Right hindlimb (tissue), 1 donor: ENCODE results near the gene STAT5B.

Experiments
- DNase-seq: peaks from one replicate; pipeline ENCODE4 v3.0.0-alpha.2; 2018

STAT5B gene

DNA sequence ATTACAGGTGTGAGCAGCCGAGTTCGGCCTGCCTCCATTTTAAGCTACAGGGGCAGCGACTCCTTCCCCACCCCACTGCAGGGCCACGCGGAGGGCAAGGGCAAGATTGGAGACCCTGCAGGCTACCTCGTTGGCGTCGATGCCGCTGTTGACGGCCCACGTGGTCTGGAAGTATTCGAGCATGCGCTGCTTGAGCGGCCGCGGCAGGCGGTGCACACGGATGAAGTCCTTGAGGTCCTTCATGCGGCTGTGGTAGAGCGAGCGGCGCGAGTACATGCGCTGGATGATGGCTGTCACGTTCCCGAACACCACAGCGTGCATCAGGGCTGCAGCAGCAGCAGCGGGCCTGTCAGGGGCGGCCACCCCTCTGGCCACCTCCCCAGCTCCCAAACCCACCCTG lies 106.8 kb downstream of the STAT5B start:
- no peak for DNase-seq

DNA sequence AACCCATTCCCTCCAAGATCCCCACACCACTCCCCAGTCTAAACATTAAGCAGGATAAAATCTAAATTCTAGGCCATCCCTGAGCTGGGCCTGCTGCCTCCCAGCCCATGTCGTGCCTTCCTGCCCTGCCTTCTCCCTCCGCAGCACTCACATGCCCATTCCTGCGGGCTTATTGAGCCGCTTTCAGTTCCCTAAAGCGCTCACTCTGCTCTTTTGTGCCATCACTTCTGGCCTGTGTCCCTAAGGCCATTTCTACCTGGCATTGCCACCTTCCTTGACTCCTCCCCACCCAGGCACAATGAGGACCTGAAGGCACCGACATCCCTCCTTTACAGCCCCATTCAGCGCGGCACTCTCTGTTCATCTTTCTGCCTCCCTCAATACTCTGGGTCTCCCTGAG lies 108.4 kb downstream of the STAT5B start:
- no peak for DNase-seq

DNA sequence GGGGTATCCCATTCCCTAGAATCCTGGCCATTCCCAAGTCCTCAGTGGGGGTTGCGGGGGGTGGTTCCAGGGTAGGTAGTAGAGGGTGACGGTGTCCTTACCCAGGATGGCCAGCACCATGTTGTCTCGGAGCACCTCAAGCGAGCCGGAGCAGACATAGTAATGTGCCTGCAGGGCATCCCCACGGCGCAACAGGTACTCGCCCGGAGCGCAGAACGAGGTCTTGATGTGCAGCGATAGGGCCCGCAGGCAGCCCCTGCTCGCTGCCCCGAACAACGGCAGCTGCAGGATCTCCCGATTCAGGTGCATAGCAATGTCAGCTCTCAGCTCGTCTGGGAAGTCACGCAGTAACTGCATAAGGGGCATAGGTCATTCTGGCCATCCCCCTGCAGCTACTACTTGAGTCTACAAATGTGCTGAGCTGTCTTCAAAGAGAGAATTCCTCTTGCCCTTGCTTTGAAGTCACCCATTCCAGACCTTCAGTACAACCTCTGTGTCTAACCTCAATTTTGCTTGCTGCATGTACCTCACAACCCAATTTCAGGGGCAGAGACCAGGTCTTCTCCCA lies 109.9 kb downstream of the STAT5B start:
- no peak for DNase-seq

DNA sequence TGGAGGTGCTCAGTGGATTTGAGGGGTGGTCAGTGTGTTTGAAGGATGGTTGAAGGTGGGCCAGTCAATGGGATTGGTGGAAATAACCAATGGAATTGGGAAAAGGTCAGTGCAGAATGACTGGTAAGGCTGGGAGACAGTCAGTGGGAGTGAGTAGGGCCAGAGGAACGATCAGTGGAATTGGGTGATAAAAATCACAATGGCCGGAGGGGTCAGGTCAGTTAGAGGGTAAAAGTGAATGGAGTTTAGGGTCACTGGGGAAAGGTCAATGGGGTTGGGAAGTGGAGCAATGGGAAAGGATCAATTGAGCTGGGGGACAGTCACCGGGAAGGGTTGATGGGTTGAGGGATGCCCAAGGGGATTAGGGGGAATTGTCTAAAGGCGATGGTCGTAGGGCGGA lies 110.4 kb downstream of the STAT5B start:
- DNase-seq: no peak

DNA sequence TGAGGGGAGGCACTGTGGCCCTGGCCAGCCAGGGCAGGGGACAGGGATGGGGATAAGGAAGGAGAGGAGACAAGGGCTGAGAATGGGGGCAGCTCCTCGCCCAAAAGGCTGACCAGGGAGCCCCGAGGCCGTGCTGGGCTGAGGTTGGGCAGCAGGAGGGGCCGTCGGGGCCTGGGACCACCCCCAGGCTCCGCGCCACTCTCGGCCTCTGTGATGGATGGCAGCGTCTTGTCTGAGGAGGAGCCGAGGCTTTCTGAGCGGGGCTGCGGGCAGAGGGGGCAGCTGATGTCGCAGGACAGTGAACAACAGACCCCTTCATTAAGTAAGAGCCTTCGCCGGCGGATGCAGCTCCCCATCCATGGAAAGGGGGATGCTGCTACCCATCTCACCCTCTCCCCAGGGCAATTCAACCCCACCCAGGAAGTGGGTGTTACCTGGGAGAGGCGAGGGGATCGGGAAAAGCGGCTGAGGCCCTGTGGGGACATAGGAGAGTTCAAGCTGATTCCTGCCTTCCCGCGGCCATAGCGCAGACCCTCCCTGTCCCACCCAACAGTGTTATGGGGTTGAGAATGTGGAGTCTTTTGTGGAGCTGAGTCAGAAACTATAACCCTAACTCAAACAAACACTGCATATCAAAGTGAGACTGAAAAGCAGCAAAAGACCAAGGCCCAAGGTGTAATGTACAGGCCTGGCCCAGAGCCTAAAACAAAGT lies 112.3 kb downstream of the STAT5B start:
- DNase-seq: no peak

DNA sequence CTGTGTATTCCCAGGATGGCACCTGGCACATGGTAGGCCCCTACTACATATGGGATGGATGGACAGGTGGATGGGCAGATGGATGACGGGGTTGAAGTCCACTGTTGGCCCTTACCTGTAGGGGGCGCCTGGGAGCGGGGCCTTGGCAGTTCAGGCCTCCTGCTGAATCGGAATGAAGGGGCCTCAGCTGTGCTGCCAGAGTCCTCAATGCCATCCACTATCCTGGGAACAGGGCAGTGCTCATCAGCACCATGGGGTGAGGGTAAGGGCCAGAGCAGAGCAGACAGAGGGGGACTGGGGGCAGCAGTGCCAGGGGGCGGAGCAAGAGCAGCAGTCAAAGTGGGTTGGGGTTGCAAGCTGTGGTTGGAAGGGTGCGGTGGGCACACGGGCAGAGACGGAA lies 113.1 kb downstream of the STAT5B start:
- no peak for DNase-seq

DNA sequence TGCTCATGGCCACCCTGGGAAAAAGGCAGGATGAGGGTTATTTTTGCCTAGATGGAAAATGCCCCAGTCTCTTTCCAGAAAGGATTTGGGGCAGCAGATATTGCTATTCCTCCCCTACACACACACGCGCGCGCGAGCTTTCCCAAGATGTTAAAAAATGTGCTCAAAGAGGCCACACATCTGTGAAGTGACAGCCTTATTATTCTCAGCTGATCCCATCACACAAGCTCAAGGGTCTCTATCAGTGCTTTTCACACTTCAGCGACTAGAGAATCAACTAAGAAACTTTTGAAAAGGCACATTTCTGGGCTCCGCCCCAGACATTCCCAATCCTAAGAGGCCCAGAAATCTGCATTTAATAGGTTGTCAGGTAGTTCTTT lies 115.7 kb downstream of the STAT5B start:
- DNase-seq: no peak

DNA sequence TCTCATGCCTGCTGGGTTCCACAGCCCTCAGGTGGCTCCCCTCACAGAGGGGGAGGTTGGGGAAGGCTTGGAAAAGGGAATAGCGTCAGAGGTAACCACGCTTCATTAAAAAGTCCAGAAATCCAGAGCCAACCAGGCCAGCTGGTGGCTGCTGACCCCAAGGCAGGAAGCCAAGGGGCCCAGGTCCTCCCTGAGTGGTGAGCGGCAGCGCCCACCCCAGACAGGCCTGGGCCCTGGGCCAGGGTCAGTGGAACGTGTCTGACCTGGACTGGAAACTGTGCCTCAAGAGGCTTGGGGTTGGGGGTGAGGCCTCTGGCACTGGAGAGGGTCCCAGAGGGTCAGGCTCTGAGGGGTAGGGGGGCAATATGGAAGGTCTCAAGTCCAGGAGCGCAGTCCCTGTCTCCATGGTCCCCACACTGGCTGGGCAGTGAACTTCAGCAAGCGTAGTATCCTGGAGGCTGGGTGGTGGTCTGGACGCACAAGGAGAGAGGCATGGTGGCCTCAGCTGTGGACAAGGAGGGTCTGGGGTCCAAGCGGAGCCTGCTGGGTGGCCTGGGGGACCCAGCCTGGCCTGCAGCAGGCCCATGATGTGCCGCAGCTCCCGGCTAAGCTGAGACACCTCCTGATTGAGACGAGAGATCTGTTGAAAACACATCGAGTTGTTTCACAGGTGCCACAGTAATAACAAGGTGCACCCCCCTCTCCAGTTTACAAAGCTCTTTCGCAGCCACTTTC lies 116.2 kb downstream of the STAT5B start:
- no peak for DNase-seq

DNA sequence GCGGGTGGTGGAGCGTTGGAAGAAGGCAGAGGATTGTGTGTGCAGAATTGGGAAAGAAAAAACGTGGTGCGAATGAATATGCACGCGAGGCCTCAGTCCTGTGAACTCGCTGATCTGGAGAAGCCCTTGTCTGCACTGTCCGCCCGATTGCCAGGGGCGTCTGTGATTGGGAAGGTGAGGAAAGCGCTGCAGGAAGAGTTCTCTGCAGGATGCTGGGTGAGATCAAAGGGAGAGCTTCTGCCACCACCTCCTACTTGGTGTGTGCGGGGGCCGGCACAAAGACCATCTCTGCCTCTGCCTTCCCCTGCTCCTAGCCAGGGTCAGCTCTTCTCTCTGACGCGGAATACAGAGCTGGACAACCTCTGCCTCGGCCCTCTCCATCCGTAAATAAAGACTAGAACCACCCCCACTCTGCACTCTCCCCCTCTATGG lies 120.6 kb downstream of the STAT5B start:
- DNase-seq: no peak

DNA sequence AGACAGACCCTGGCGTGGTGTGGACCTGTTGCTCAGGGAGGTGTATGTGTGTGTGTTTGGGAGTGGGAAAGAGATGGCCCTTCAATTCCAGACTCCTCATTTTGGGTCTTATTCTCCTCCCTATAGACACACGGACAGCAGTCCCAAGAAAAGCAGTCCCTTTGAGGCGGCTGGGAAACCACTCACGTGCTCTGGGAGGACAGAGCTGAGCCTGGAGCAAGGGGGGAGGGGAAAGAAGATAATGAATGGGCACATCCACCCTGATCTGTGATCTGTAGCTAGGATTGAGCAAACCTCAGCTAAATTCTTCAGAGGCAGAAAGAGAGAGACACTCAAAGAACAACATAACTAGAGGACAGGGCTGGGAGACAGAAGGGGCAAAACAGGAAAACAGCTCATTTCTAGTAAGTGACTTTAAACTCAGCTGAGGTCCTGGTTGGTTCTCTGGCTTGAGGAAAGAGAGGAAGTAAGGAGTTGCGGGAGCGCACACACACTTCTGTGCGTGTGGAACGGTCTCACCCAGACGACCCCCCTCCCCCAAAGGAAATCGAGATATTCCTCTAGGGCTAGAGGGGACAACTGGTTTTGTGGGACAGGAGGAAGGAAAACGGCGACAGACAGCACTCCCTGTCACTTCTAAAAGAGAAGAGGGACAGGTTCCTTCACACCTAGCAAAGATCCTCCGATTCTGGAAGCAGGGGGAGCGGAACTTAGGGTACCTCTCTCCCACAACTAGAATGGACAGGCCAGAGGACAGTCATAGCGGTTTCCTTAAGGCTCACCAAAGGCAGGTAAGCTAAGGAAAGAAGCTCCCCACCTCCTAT lies 122.1 kb downstream of the STAT5B start:
- no peak for DNase-seq
